Keratinocyte (primary cell): ENCODE data around the gene ZNF195. TPM values are rescaled to one million over a fixed set of nuclear protein-coding genes. Genes with fewer than 3 reads are reported as not detected.

Experiments
- DNase-seq: peaks from one replicate; pipeline ENCODE4 v3.0.0-alpha.2; 2011; ENCODE audit warnings: low read depth, missing footprints, low spot score
- FAIRE-seq: peaks from 2 replicates; lab custom pipeline; 2011; peaks lifted over from hg19 to GRCh38; lab: Jason Lieb, UNC
- H2AFZ ChIP-seq: 2 replicates; pipeline ENCODE4 v1.6.0; 2012; ENCODE audit warnings: low read length, control low read depth, inconsistent platforms; ENCODE audit not compliant: control insufficient read depth
- H3K27ac ChIP-seq: 2 replicates; pipeline ENCODE4 v1.5.1; 2011; ENCODE audit warnings: low read length; ENCODE audit not compliant: control insufficient read depth, insufficient read depth
- H3K27me3 ChIP-seq: 3 replicates; pipeline ENCODE4 v1.6.0; 2011; ENCODE audit warnings: low read length; ENCODE audit not compliant: control insufficient read depth, insufficient read depth; ENCODE audit errors: extremely low read depth
- H3K36me3 ChIP-seq, 2 experiments: 2 replicates in 1 of 2; 3 replicates in 1 of 2; pipeline ENCODE4 v1.5.1; 2011; ENCODE audit warnings: low read length in 2 of 2, mild to moderate bottlenecking in 1 of 2; ENCODE audit not compliant: control insufficient read depth in 2 of 2, insufficient read depth in 2 of 2; ENCODE audit errors: extremely low read depth in 1 of 2
- H3K4me1 ChIP-seq: 3 replicates; pipeline ENCODE4 v1.5.1; 2011; ENCODE audit warnings: low read length; ENCODE audit not compliant: control insufficient read depth, insufficient read depth; ENCODE audit errors: extremely low read depth
- H3K4me2 ChIP-seq: 3 replicates; pipeline ENCODE4 v1.6.0; 2011; ENCODE audit warnings: low read depth, low read length; ENCODE audit not compliant: control insufficient read depth, insufficient read depth; ENCODE audit errors: extremely low read depth
- H3K4me3 ChIP-seq, 3 experiments: fragments of 200-600 bp in 1 of 3; sonication (generic) in 1 of 3; 2 replicates in 2 of 3; 3 replicates in 1 of 3; pipeline ENCODE4 v1.5.1; 2011 to 2016; ENCODE audit warnings: low read length in 3 of 3, mild to moderate bottlenecking in 3 of 3, control low read depth in 2 of 3, inconsistent platforms in 1 of 3, low read depth in 1 of 3, mixed read lengths in 1 of 3, mixed run types in 1 of 3, moderate library complexity in 1 of 3; ENCODE audit not compliant: control insufficient read depth in 2 of 3, insufficient read depth in 2 of 3; ENCODE audit errors: extremely low read depth in 1 of 3
- H3K79me2 ChIP-seq: 2 replicates; pipeline ENCODE4 v1.6.0; 2012; ENCODE audit warnings: low read length; ENCODE audit not compliant: control insufficient read depth, insufficient read depth
- H3K9ac ChIP-seq: 3 replicates; pipeline ENCODE4 v1.6.0; 2011; ENCODE audit warnings: low read length; ENCODE audit not compliant: control insufficient read depth, insufficient read depth; ENCODE audit errors: extremely low read depth
- H3K9me1 ChIP-seq: 3 replicates; pipeline ENCODE4 v1.6.0; 2011; ENCODE audit warnings: low read length; ENCODE audit not compliant: control insufficient read depth, insufficient read depth; ENCODE audit errors: extremely low read depth
- H3K9me3 ChIP-seq: 2 replicates; pipeline ENCODE4 v1.5.1; 2012; ENCODE audit warnings: low read depth, low read length; ENCODE audit not compliant: control insufficient read depth
- H4K20me1 ChIP-seq: 3 replicates; pipeline ENCODE4 v1.6.0; 2011; ENCODE audit warnings: low read length; ENCODE audit not compliant: control insufficient read depth, insufficient read depth; ENCODE audit errors: extremely low read depth
- EZH2 ChIP-seq: IDR thresholded peaks from one replicate; pipeline ENCODE4 v1.6.1; 2012; ENCODE audit warnings: inconsistent platforms, mild to moderate bottlenecking, low read length, moderate library complexity
- dilution Hi-C: fragments of 300-500 bp; cut with MboI; formaldehyde crosslinking; loops from one replicate; pipeline ENCODE4 v1.7.0; 2020; ENCODE audit warnings: low sequenced_read_pairs; ENCODE audit not compliant: extremely low pct_ligation_motif_present
- polyA plus RNA-seq, 5 experiments: library from polyadenylated mRNA; depleted of rRNA in 3 of 5; stranded (reverse) in 3 of 5; stranded (forward) in 1 of 5; unstranded in 1 of 5; fragments of >200 nt; gene quantifications; 1 replicate in 1 of 5; 2 replicates in 3 of 5; 3 replicates in 1 of 5; pipeline versions ENCODE4 v1.2.1 to v1.2.3, GENCODE V29; 2011 to 2012; ENCODE audit warnings: missing spikeins in 2 of 5, low read depth in 1 of 5, low replicate concordance in 1 of 5
- TF ChIP-seq, protein P1 (sequence below), 3 experiments: IDR thresholded peaks in 1 of 3; conservative IDR thresholded peaks in 1 of 3; optimal IDR thresholded peaks in 1 of 3; 2 replicates in 2 of 3; 3 replicates in 1 of 3; pipeline versions ENCODE3 to v1.5.1; 2011; ENCODE audit warnings: low read length in 3 of 3, mild to moderate bottlenecking in 3 of 3, moderate library complexity in 2 of 3, control low read depth in 1 of 3, inconsistent platforms in 1 of 3; ENCODE audit not compliant: insufficient read depth in 2 of 3; ENCODE audit errors: extremely low read depth in 1 of 3

Gene ZNF195
- polyA plus RNA-seq, 1 donor (not counting 4 experiments of a cell fraction or from before 2014, with no cell fraction given), result 27.4 TPM

DNA sequence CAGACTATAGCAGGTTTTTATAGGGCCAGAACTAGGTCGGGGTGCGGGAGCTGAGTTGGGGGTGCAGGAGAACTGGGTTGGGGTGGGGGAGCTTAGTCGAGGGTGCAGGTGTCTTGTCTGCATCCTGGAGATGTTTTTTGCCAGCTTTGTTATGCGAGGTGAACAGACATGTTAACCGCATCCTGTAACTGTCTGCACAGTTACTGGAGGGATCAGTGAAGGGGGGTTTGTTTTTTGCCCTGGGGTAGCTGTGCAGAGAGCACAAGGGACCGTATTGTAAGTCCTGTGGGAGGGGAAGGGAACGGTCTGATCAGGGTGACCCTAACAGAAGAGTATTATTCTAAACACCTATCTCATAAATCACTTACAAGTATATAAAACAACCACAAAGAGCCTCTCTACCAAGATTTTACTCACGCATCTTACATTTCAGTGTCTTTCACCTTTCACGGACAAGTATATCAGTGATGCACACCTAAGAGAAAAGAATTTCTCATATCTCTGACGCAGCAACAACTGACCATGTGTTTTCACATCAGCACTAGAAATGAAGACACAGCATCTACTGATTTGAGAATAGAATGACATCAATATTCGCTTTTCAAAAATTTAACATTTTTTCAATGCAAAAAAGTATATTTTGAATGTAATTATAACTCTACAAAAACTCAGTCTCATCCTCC lies 20.8 kb downstream of the ZNF195 start:
- H3K4me2 ChIP-seq, result no peak overlapping the region
- H3K4me1 ChIP-seq, result no peaks in the 10 kb centered on the region
- peaks cover 2% of the 10 kb centered on the region for H3K79me2 ChIP-seq
- FAIRE-seq (no peak), DNase-seq (no peak)
- H3K9ac ChIP-seq, result no peak overlapping the region
- no peaks in the 10 kb centered on the region for H4K20me1 ChIP-seq
- H2AFZ ChIP-seq, result no peak overlapping the region
- no peaks in the 10 kb centered on the region for H3K27me3 ChIP-seq
- H3K36me3 ChIP-seq, result peaks cover 21 to 25% of the 10 kb centered on the region in 2 experiments
- peaks cover 62% of the 10 kb centered on the region for H3K9me3 ChIP-seq
- H3K27ac ChIP-seq, result no peak overlapping the region
- H3K9me1 ChIP-seq, result no peaks in the 10 kb centered on the region
- dilution Hi-C loops, result no loop called here
- no peak overlapping the region for H3K4me3 ChIP-seq
- TF ChIP-seq, protein P1, sequence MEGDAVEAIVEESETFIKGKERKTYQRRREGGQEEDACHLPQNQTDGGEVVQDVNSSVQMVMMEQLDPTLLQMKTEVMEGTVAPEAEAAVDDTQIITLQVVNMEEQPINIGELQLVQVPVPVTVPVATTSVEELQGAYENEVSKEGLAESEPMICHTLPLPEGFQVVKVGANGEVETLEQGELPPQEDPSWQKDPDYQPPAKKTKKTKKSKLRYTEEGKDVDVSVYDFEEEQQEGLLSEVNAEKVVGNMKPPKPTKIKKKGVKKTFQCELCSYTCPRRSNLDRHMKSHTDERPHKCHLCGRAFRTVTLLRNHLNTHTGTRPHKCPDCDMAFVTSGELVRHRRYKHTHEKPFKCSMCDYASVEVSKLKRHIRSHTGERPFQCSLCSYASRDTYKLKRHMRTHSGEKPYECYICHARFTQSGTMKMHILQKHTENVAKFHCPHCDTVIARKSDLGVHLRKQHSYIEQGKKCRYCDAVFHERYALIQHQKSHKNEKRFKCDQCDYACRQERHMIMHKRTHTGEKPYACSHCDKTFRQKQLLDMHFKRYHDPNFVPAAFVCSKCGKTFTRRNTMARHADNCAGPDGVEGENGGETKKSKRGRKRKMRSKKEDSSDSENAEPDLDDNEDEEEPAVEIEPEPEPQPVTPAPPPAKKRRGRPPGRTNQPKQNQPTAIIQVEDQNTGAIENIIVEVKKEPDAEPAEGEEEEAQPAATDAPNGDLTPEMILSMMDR (optimal IDR thresholded peaks at IDR 0.05 in 1 of 3, IDR thresholded peaks at IDR 0.05 in 1 of 3, conservative IDR thresholded peaks at IDR 0.05 in 1 of 3; ENCODE audit: extremely low read depth in 1 of 3, insufficient read depth in 2 of 3, low read length in 3 of 3), result no peak
- no peak for TF ChIP-seq EZH2

DNA sequence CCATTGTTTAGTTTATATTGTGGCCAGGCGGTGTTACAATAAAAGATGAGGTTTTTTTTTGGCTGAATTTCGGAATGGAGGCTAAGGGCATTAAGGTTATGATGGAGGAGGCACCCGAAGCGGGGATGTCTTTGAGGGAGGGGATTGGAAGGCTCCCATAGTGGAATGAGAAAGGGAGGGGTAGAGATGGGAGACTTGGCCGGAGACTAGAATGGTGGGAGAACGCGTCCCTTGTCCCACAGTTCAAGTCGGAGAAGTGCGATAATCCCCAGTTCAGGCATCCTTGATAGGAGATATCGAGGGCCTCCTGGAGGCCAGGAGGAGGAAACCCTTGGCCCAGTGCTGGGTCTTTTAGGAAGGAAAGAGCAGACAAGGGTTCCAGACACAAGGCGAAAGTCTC lies 21.6 kb downstream of the ZNF195 start:
- H2AFZ ChIP-seq, result no peak overlapping the region
- DNase-seq (no peak), FAIRE-seq (no peak)
- H3K27me3 ChIP-seq, result no peaks in the 10 kb centered on the region
- H3K9me1 ChIP-seq, result no peaks in the 10 kb centered on the region
- dilution Hi-C loops, result no loop called here
- no peak overlapping the region for H3K27ac ChIP-seq
- peaks cover 56% of the 10 kb centered on the region for H3K9me3 ChIP-seq
- no peaks in the 10 kb centered on the region for H4K20me1 ChIP-seq
- H3K36me3 ChIP-seq, result peaks cover 19 to 25% of the 10 kb centered on the region in 2 experiments
- H3K79me2 ChIP-seq, result peaks cover 2% of the 10 kb centered on the region
- TF ChIP-seq, protein P1 (optimal IDR thresholded peaks at IDR 0.05 in 1 of 3, IDR thresholded peaks at IDR 0.05 in 1 of 3, conservative IDR thresholded peaks at IDR 0.05 in 1 of 3; ENCODE audit: extremely low read depth in 1 of 3, insufficient read depth in 2 of 3, low read length in 3 of 3), result no peak
- TF ChIP-seq EZH2, result no peak
- no peak overlapping the region for H3K4me3 ChIP-seq
- H3K9ac ChIP-seq, result no peak overlapping the region
- no peaks in the 10 kb centered on the region for H3K4me1 ChIP-seq
- no peak overlapping the region for H3K4me2 ChIP-seq
